Posterior cingulate gyrus (tissue), 11 donors: ENCODE results near the gene NABP1.
"Not testable (repeated sequence)": the region's sequence is repeated elsewhere in the genome, so short reads cannot be mapped to it uniquely, and the experiment has no call there.

ENCODE experiments used
- DNase-seq, 10 donors: peaks; one replicate each; pipeline versions ENCODE4 v3.0.0 to v3.0.0-alpha.2; 2020 to 2021; ENCODE audit warnings: mixed read lengths in 3 of 10
- intact Hi-C: fragments of 100-400 bp; cut with DNase I; formaldehyde crosslinking; loops from one replicate; pipeline ENCODE4 v1.15.1; 2023

Gene NABP1

GRCh38 chr2:191677646-191678436, at the start of gene NABP1:
TSS of gene NABP1 (plus strand) at chr2:191678136. CDS start at chr2:191678615, 479 bp downstream.
- intact Hi-C loops, result no loop called here
- DNase-seq, result peak; percentile 93 to 100 (median 98)

GRCh38 chr2:191629001-191629453, 48.9 kb upstream of the NABP1 start:
- DNase-seq, result no peak
- intact Hi-C loops, result no loop called here

GRCh38 chr2:191629976-191630712, 47.8 kb upstream of the NABP1 start:
- DNase-seq, result no peak
- intact Hi-C loops, result no loop called here

- intact Hi-C loops, result no loop called here
- no peak for DNase-seq
Observed at GRCh38 chr2:191631754-191632153, 46.2 kb upstream of the NABP1 start.

GRCh38 chr2:191632426-191632825, 45.5 kb upstream of the NABP1 start:
- intact Hi-C loops, result no loop called here
- DNase-seq, result no peak

- intact Hi-C loops, result no loop called here
- DNase-seq, result no peak
Observed at GRCh38 chr2:191634791-191635190, 43.1 kb upstream of the NABP1 start.

- intact Hi-C loops, result no loop called here
- DNase-seq, result no peak
Observed at GRCh38 chr2:191635333-191636234, 42.4 kb upstream of the NABP1 start.

- intact Hi-C loops, result no loop called here
- no peak for DNase-seq
Observed at GRCh38 chr2:191636235-191636543, 41.7 kb upstream of the NABP1 start.

GRCh38 chr2:191636586-191636985, 41.4 kb upstream of the NABP1 start:
- no peak for DNase-seq
- intact Hi-C loops, result no loop called here

GRCh38 chr2:191637182-191638078, 40.5 kb upstream of the NABP1 start:
- no peak for DNase-seq
- intact Hi-C loops, result no loop called here

- DNase-seq, result no peak
- intact Hi-C loops, result no loop called here
Observed at GRCh38 chr2:191638079-191638801, 39.7 kb upstream of the NABP1 start.

- DNase-seq, result no peak
- intact Hi-C loops, result no loop called here
Observed at GRCh38 chr2:191638802-191639172, 39.1 kb upstream of the NABP1 start.

GRCh38 chr2:191641609-191642008, 36.3 kb upstream of the NABP1 start:
- DNase-seq, result no peak
- intact Hi-C loops, result no loop called here

GRCh38 chr2:191642541-191642940, 35.4 kb upstream of the NABP1 start:
- intact Hi-C loops, result no loop called here
- DNase-seq, result no peak

GRCh38 chr2:191643429-191643828, 34.5 kb upstream of the NABP1 start:
- no peak for DNase-seq
- intact Hi-C loops, result no loop called here

- DNase-seq, intact Hi-C loops: not testable (repeated sequence)
Observed at GRCh38 chr2:191644613-191645012, 33.3 kb upstream of the NABP1 start.

- intact Hi-C loops, result no loop called here
- DNase-seq, result no peak
Observed at GRCh38 chr2:191645032-191645431, 32.9 kb upstream of the NABP1 start.

- intact Hi-C loops, result no loop called here
- DNase-seq, result no peak
Observed at GRCh38 chr2:191645434-191646162, 32.3 kb upstream of the NABP1 start.
